ENCODE data around the gene SLC7A8. TPM values are rescaled to one million over a fixed set of nuclear protein-coding genes. Genes with fewer than 3 reads are reported as not detected.

The SLC7A8 gene
- total RNA-seq, 2 experiments from 2014 or later = 4.0 to 11.4 TPM

- TF ChIP-seq EZH2phosphoT487 (IDR thresholded peaks at IDR 0.05; ENCODE audit: borderline replicate concordance, low read depth, low read length) (no peak), CTCF (conservative IDR thresholded peaks at IDR 0.05; ENCODE audit: low read length) (no peak)
- POLR2A ChIA-PET = no interaction called here
These were observed 78.1 kb downstream of the SLC7A8 start for GRCh38 chr14:23105348-23105824.

GRCh38 chr14:23104591-23105347 lies 78.7 kb downstream of the SLC7A8 start, which contains the start of gene CIROP:
CIROP (minus strand) TSS chr14:23104989; CDS start chr14:23104920, 69 bp downstream.
- intact Hi-C loops (cut with micrococcal nuclease; ENCODE audit: unreplicated experiment) = no loop called here
- no peaks in the 10 kb centered on the region for H3K4me1 ChIP-seq (ENCODE audit: insufficient read depth, low read length, poor library complexity, severe bottlenecking)
- no peaks in the 10 kb centered on the region for H4K20me1 ChIP-seq (ENCODE audit: insufficient read depth, low read length)

More at GRCh38 chr14:23105348-23105824, 78.1 kb downstream of the SLC7A8 start:
- no peaks in the 10 kb centered on the region for H3K4me1 ChIP-seq (ENCODE audit: insufficient read depth, low read length, poor library complexity, severe bottlenecking)
- H2AFZ ChIP-seq (ENCODE audit: low read length) = no peak overlapping the region
- H3K79me2 ChIP-seq (ENCODE audit: insufficient read depth, low read depth, low read length) = no peaks in the 10 kb centered on the region
- DNase-seq (ENCODE audit: low spot score) = no peak
- no peak overlapping the region for H3K4me2 ChIP-seq (ENCODE audit: low read length)
- no peaks in the 10 kb centered on the region for H3K36me3 ChIP-seq (ENCODE audit: insufficient read depth, low read length)
- BruUV-seq (replicated peaks) = no TSS peak
- H3K9me2 ChIP-seq (ENCODE audit: insufficient read depth, low read length) = no peaks in the 10 kb centered on the region
- H3K27ac ChIP-seq (ENCODE audit: low read depth, low read length, poor library complexity, severe bottlenecking) = no peak overlapping the region
- no peaks in the 10 kb centered on the region for H4K20me1 ChIP-seq (ENCODE audit: insufficient read depth, low read length)
- H3K9me3 ChIP-seq (ENCODE audit: low read length) = no peaks in the 10 kb centered on the region
- no peak overlapping the region for H3K4me3 ChIP-seq (ENCODE audit: low read depth, low read length, poor library complexity, severe bottlenecking)
- intact Hi-C loops (cut with micrococcal nuclease; ENCODE audit: unreplicated experiment) = no loop called here
- CTCF ChIA-PET (ENCODE audit: unreplicated experiment) = no interaction called here

More at GRCh38 chr14:23104591-23105347, 78.7 kb downstream of the SLC7A8 start, which contains the start of gene CIROP:
- ChIA-PET POLR2A (interaction anchor here (0.7 kb wide), 1 partner anchor 494 kb away, joined by 3 read pairs; no protein-coding TSS in a partner anchor), CTCF (ENCODE audit: unreplicated experiment) (no interaction called here)
- H2AFZ ChIP-seq (ENCODE audit: low read length) = no peak within 1 kb of the TSS
- no TSS peak for BruUV-seq (replicated peaks)
- DNase-seq (ENCODE audit: low spot score) = no peak
- H3K79me2 ChIP-seq (ENCODE audit: insufficient read depth, low read depth, low read length) = no peaks in the 10 kb centered on the region
- H3K27ac ChIP-seq (ENCODE audit: low read depth, low read length, poor library complexity, severe bottlenecking) = no peak within 1 kb of the TSS
- no peaks in the 10 kb centered on the region for H3K36me3 ChIP-seq (ENCODE audit: insufficient read depth, low read length)
- H3K4me2 ChIP-seq (ENCODE audit: low read length) = no peak within 1 kb of the TSS
- no peaks in the 10 kb centered on the region for H3K9me2 ChIP-seq (ENCODE audit: insufficient read depth, low read length)
- no peaks in the 10 kb centered on the region for H3K9me3 ChIP-seq (ENCODE audit: low read length)
- no peak for TF ChIP-seq EZH2phosphoT487 (IDR thresholded peaks at IDR 0.05; ENCODE audit: borderline replicate concordance, low read depth, low read length)
- no peak for TF ChIP-seq CTCF (conservative IDR thresholded peaks at IDR 0.05; ENCODE audit: low read length)
- no peak within 1 kb of the TSS for H3K4me3 ChIP-seq (ENCODE audit: low read depth, low read length, poor library complexity, severe bottlenecking)
